G401 (cell line): ENCODE data around the gene INTS14. TPM values are rescaled to one million over a fixed set of nuclear protein-coding genes. Genes with fewer than 3 reads are reported as not detected.
A peak's percentile ranks its signal among the peaks of the same experiment; 100 is the strongest.

Source experiments
- DNase-seq: peaks from one replicate; pipeline ENCODE4 v3.0.0-alpha.2; 2015; ENCODE audit warnings: low spot score
- in situ Hi-C: cut with HindIII; loops from 2 replicates; pipeline ENCODE4 v1.10.0; 2016; ENCODE audit warnings: low sequenced_read_pairs, mixed read lengths
- total RNA-seq: library from RNA; depleted of rRNA; stranded (reverse); fragments of >200 nt; shearing (Covaris generic); gene quantifications from 2 replicates; pipeline ENCODE4 v1.2.3, GENCODE V29; 2014; rRNA removed

The INTS14 gene
- total RNA-seq, result 28.5 and 46.2 TPM in 2 replicates

- in situ Hi-C loops, result no loop called here
- peak; percentile 97 for DNase-seq
Measured at GRCh38 chr15:65610871-65611718, at the start of gene INTS14. Gene INTS14 (minus strand): TSS chr15:65611131. CDS start chr15:65607380, 3,751 bp downstream.

GRCh38 chr15:65659502-65660052, 48.6 kb upstream of the INTS14 start:
- in situ Hi-C loops, result no loop called here
- no peak for DNase-seq

- no peak for DNase-seq
- in situ Hi-C loops, result no loop called here
Measured at GRCh38 chr15:65655457-65655856, 44.5 kb upstream of the INTS14 start.

- DNase-seq, result no peak
- in situ Hi-C loops, result no loop called here
Measured at GRCh38 chr15:65655026-65655425, 44.1 kb upstream of the INTS14 start.

- in situ Hi-C loops, result no loop called here
- no peak for DNase-seq
Measured at GRCh38 chr15:65653801-65654521, 43.0 kb upstream of the INTS14 start.

GRCh38 chr15:65653341-65653740, 42.4 kb upstream of the INTS14 start:
- DNase-seq, result no peak
- in situ Hi-C loops, result no loop called here

- DNase-seq, result peak; percentile 73
- in situ Hi-C loops, result no loop called here
Measured at GRCh38 chr15:65651831-65652749, 41.2 kb upstream of the INTS14 start.

GRCh38 chr15:65651042-65651322, 40.1 kb upstream of the INTS14 start:
- in situ Hi-C loops, result no loop called here
- no peak for DNase-seq

- in situ Hi-C loops, result no loop called here
- no peak for DNase-seq
Measured at GRCh38 chr15:65650312-65651041, 39.5 kb upstream of the INTS14 start.

GRCh38 chr15:65646486-65646885, 35.6 kb upstream of the INTS14 start:
- no peak for DNase-seq
- in situ Hi-C loops, result loop anchor here (25.0 kb wide), 1 partner anchor 216 kb away; the partner anchor contains the start of gene RAB11A

- in situ Hi-C loops, result loop anchor here (25.0 kb wide), 1 partner anchor 217 kb away; the partner anchor contains the start of gene RAB11A
- no peak for DNase-seq
Measured at GRCh38 chr15:65645392-65645791, 34.5 kb upstream of the INTS14 start.

GRCh38 chr15:65644282-65644681, 33.4 kb upstream of the INTS14 start:
- no peak for DNase-seq
- in situ Hi-C loops, result loop anchor here (25.0 kb wide), 1 partner anchor 218 kb away; the partner anchor contains the start of gene RAB11A

GRCh38 chr15:65642594-65642993, 31.7 kb upstream of the INTS14 start:
- DNase-seq, result no peak
- in situ Hi-C loops, result loop anchor here (25.0 kb wide), 1 partner anchor 220 kb away; the partner anchor contains the start of gene RAB11A

- in situ Hi-C loops, result loop anchor here (25.0 kb wide), 1 partner anchor 220 kb away; the partner anchor contains the start of gene RAB11A
- DNase-seq, result no peak
Measured at GRCh38 chr15:65641768-65642475, 31.0 kb upstream of the INTS14 start.

GRCh38 chr15:65639509-65639908, 28.6 kb upstream of the INTS14 start:
- DNase-seq, result no peak
- in situ Hi-C loops, result loop anchor here (25.0 kb wide), 1 partner anchor 223 kb away; the partner anchor contains the start of gene RAB11A

- in situ Hi-C loops, result loop anchor here (25.0 kb wide), 1 partner anchor 224 kb away; the partner anchor contains the start of gene RAB11A
- peak; percentile 82 for DNase-seq
Measured at GRCh38 chr15:65638681-65639089, 27.8 kb upstream of the INTS14 start.

- no peak for DNase-seq
- in situ Hi-C loops, result loop anchor here (25.0 kb wide), 1 partner anchor 224 kb away; the partner anchor contains the start of gene RAB11A
Measured at GRCh38 chr15:65638109-65638508, 27.2 kb upstream of the INTS14 start.
